DOHH2 (cell line): ENCODE data around the gene WNT5B.

Experiments used
- H3F3A ChIP-seq: fragments of 200-600 bp; sonication (generic), shearing (Covaris generic); 2 replicates; pipeline ENCODE4 v1.6.0; 2016; ENCODE audit warnings: antibody characterized with exemption, mild to moderate bottlenecking; ENCODE audit not compliant: control insufficient read depth, insufficient read depth
- H3K27ac ChIP-seq: fragments of 200-600 bp; sonication (generic); 2 replicates; pipeline ENCODE4 v1.5.1; 2014; ENCODE audit warnings: low read depth, mild to moderate bottlenecking, low read length, moderate library complexity
- H3K27me3 ChIP-seq: fragments of 200-600 bp; sonication (generic); 2 replicates; pipeline ENCODE4 v1.6.1; 2014; ENCODE audit warnings: mild to moderate bottlenecking, low read length, mixed read lengths; ENCODE audit not compliant: control insufficient read depth
- H3K36me3 ChIP-seq: fragments of 200-600 bp; sonication (generic); 2 replicates; pipeline ENCODE4 v1.6.1; 2014; ENCODE audit warnings: mild to moderate bottlenecking, low read length, moderate library complexity, mixed read lengths; ENCODE audit not compliant: control insufficient read depth
- H3K4me1 ChIP-seq: fragments of 200-600 bp; sonication (generic); 2 replicates; pipeline ENCODE4 v1.6.1; 2014; ENCODE audit warnings: mild to moderate bottlenecking, low read length, mixed read lengths; ENCODE audit not compliant: control insufficient read depth
- H3K4me2 ChIP-seq: fragments of 200-600 bp; sonication (generic); 2 replicates; pipeline ENCODE4 v1.6.0; 2014; ENCODE audit warnings: mild to moderate bottlenecking, low read length, moderate library complexity
- H3K4me3 ChIP-seq: fragments of 200-600 bp; sonication (generic); 2 replicates; pipeline ENCODE4 v1.5.1; 2014; ENCODE audit warnings: mild to moderate bottlenecking, low read length, mixed read lengths
- H3K79me2 ChIP-seq: fragments of 200-600 bp; sonication (generic); 2 replicates; pipeline ENCODE4 v1.6.1; 2014; ENCODE audit warnings: mild to moderate bottlenecking, low read length, mixed read lengths; ENCODE audit not compliant: control insufficient read depth
- H3K9me2 ChIP-seq: fragments of 200-600 bp; sonication (generic); replicated peaks from 2 replicates; pipeline ENCODE4 v1.6.1; 2014; ENCODE audit warnings: mild to moderate bottlenecking, low read length, mixed read lengths; ENCODE audit not compliant: control insufficient read depth
- H3K9me3 ChIP-seq: fragments of 200-600 bp; sonication (generic); 2 replicates; pipeline ENCODE4 v1.6.1; 2014; ENCODE audit warnings: antibody characterized with exemption, low read length, mixed read lengths; ENCODE audit not compliant: control insufficient read depth, insufficient read depth
- H4K20me1 ChIP-seq: fragments of 200-600 bp; sonication (generic); 2 replicates; pipeline ENCODE4 v1.6.0; 2014; ENCODE audit warnings: low read depth, mild to moderate bottlenecking, antibody characterized with exemption, low read length, moderate library complexity; ENCODE audit not compliant: control insufficient read depth, insufficient read depth
- CTCF ChIP-seq: fragments of 200-600 bp; sonication (generic); IDR thresholded peaks from one replicate; pipeline ENCODE4 v1.5.1; 2014; ENCODE audit warnings: antibody characterized with exemption, mild to moderate bottlenecking, low read depth, low read length; ENCODE audit not compliant: poor library complexity, severe bottlenecking
- EZH2phosphoT487 ChIP-seq: fragments of 200-600 bp; sonication (generic); IDR thresholded peaks from 2 replicates; pipeline ENCODE4 v1.6.1; 2017; ENCODE audit warnings: borderline replicate concordance, mild to moderate bottlenecking, antibody characterized with exemption, low read length, moderate library complexity, mixed read lengths

The WNT5B gene

GRCh38 chr12:1630827-1631591, 2.0 kb downstream of the WNT5B start:
- Histone ChIP-seq H3K4me3 (peak overlapping the region; percentile 72; the same call in 1 of the 2 replicates), H3K27ac (no peak overlapping the region), H3F3A (no peaks in the 10 kb centered on the region), H3K79me2 (no peaks in the 10 kb centered on the region), H3K4me2 (peak overlapping the region; percentile 79), H3K36me3 (no peaks in the 10 kb centered on the region), H3K27me3 (peaks cover 72% of the 10 kb centered on the region), H3K4me1 (peaks cover 17% of the 10 kb centered on the region), H4K20me1 (no peaks in the 10 kb centered on the region), H3K9me2 (no peaks in the 10 kb centered on the region), H3K9me3 (no peaks in the 10 kb centered on the region)
- TF ChIP-seq CTCF (no peak), EZH2phosphoT487 (peak; percentile 37; the same call in 1 of the 2 replicates)

GRCh38 chr12:1632702-1633101, 3.7 kb downstream of the WNT5B start:
- Histone ChIP-seq H3K4me2 (no peak overlapping the region), H4K20me1 (no peaks in the 10 kb centered on the region), H3K79me2 (no peaks in the 10 kb centered on the region), H3K27me3 (peaks cover 69% of the 10 kb centered on the region), H3K4me3 (no peak overlapping the region), H3K36me3 (no peaks in the 10 kb centered on the region), H3K9me3 (no peaks in the 10 kb centered on the region), H3K27ac (no peak overlapping the region), H3K4me1 (peaks cover 17% of the 10 kb centered on the region), H3K9me2 (no peaks in the 10 kb centered on the region), H3F3A (no peaks in the 10 kb centered on the region)
- TF ChIP-seq CTCF, result no peak
- TF ChIP-seq EZH2phosphoT487, result no peak

GRCh38 chr12:1633459-1633858, 4.4 kb downstream of the WNT5B start:
- H3K27me3 ChIP-seq, result peaks cover 62% of the 10 kb centered on the region
- no peaks in the 10 kb centered on the region for H3K36me3 ChIP-seq
- no peak overlapping the region for H3K27ac ChIP-seq
- no peak overlapping the region for H3K4me3 ChIP-seq
- no peak for TF ChIP-seq EZH2phosphoT487
- peaks cover 17% of the 10 kb centered on the region for H3K4me1 ChIP-seq
- no peak overlapping the region for H3K4me2 ChIP-seq
- no peaks in the 10 kb centered on the region for H3K9me2 ChIP-seq
- H4K20me1 ChIP-seq, result no peaks in the 10 kb centered on the region
- H3K9me3 ChIP-seq, result no peaks in the 10 kb centered on the region
- no peaks in the 10 kb centered on the region for H3F3A ChIP-seq
- no peaks in the 10 kb centered on the region for H3K79me2 ChIP-seq

- Histone ChIP-seq H4K20me1 (no peaks in the 10 kb centered on the region), H3K4me1 (peaks cover 17% of the 10 kb centered on the region), H3K36me3 (no peaks in the 10 kb centered on the region), H3K9me2 (no peaks in the 10 kb centered on the region), H3K9me3 (no peaks in the 10 kb centered on the region), H3K79me2 (no peaks in the 10 kb centered on the region), H3K4me3 (no peak overlapping the region), H3K4me2 (no peak overlapping the region), H3F3A (no peaks in the 10 kb centered on the region), H3K27ac (no peak overlapping the region), H3K27me3 (peaks cover 56% of the 10 kb centered on the region)
- TF ChIP-seq EZH2phosphoT487 (no peak), CTCF (no peak)
These were observed 5.1 kb downstream of the WNT5B start for GRCh38 chr12:1634149-1634548.
